NCI-H1436 treated with DMSO at 0.1 percent for 48 hours (cell line): ENCODE results near the gene GPR15LG.

ENCODE experiments used
- DNase-seq: peaks from one replicate; lab custom pipeline; 2025; lab: John Stamatoyannopoulos, UW

The GPR15LG gene

DNA sequence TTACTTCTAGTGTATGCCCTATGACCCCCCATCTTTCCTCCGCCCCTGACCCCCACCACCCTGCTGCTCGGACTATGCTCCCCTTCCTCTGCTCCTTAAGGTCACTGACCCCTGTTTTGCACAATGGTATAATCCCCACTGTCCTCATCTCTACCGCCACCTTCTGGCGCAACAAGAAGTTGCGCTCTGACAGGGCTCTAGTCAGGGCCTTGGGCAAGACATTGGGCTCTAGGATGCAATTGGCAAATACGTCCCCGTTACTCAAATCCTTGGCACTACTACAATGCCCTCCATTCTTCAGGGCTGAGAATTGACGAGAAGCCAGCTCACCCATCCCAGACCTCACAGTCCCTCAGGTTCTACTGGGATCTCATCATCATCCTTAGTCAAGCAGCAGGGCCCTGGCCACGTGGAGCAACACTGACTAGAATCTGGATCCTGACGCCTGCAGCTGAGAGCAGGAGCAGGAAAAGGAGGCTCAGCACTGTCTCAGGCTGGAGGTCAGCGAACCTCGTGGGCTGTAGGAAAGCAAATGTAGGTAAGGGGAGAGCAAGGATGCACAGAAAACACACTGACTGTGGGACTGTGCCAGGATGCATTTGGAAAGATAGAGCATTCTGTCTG, 41.1 kb downstream of the GPR15LG start:
- no peak for DNase-seq

DNA sequence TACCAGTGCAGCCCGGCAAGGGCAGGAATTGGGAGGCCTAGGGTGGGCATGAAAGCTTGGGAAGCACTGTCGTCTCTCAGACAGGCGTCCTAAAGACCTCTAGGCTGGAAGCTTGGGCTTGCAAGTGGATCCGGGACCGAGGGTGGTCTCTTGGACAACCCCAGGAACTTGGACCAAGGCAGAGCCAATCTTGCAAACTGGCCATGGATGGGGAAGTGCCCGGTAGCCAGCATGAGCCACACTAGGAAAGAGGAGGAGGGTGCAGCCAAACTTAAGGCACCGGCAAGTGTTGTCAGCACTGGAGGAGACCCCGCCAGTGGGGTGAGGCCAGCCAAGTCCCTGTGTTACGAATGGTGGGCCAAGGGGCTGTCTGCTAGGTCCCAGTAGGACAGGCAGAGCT, 43.2 kb downstream of the GPR15LG start:
- no peak for DNase-seq

DNA sequence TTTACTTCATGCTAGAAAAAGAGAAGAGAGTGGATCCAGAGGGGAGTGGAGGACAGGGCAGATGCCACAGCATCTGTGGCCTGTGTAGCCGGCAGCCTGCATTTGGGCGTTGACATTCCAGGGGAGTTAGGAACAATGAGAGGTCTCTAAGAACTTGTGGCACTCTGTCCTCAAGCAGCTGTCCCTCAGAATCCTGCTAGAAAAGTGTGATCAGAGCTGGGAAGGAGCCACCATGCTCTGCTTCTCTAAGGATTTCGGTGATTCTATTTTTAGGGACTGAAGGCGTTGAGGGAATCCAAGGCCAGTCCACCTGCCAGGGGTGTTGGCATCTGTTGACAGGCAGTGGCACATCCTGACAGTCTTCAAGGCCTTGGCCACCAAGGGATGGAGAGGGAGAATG, 44.1 kb downstream of the GPR15LG start:
- no peak for DNase-seq

DNA sequence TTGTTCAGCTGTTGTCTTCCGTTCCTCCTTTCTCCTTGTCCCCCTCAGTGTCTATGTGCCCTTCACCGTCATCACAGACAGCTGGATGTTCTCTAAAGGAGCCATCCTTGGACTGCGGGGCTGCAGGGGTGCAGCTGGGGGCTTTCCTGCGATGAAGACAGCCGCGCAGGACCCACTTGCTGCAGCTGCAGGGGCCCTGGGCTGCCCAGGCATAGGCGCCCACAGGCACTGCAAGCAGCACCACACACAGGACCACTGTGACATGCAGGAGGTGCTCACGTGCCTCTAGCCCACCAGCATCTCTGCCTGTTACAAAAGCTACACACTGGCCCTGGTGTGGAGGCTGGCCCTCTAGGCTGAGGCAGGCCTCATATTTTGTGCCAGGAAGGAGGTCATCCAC, 48.3 kb downstream of the GPR15LG start:
- DNase-seq: no peak

DNA sequence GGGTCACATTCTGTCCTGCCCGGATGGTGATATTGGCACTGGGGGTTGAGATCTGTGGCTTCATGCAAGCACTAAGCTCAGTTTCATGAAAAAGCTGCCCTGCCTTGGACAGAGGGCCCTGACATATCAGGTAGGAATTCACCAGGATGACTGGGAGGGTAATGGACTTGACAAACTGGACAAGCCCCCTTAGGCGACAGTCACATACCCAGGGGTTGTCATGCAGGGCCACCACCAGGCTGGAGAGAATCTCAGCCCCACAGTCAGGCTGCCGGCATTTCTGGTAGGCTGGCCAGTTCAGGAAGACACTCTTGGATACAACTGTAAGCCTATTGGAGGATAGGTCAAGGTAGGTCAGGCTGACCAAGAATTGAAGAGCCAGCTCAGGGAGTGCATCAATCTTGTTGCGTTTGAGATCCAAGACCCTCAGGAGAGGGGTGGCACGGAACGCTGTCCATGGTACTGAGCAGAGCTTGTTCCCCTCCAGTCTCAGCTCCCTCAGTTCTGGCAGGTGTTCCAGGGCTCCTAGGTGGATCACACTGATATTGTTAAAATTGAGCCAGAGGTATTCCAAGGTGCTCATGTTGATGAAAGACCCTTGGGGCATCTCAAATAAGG, 50.9 kb downstream of the GPR15LG start:
- DNase-seq: no peak

DNA sequence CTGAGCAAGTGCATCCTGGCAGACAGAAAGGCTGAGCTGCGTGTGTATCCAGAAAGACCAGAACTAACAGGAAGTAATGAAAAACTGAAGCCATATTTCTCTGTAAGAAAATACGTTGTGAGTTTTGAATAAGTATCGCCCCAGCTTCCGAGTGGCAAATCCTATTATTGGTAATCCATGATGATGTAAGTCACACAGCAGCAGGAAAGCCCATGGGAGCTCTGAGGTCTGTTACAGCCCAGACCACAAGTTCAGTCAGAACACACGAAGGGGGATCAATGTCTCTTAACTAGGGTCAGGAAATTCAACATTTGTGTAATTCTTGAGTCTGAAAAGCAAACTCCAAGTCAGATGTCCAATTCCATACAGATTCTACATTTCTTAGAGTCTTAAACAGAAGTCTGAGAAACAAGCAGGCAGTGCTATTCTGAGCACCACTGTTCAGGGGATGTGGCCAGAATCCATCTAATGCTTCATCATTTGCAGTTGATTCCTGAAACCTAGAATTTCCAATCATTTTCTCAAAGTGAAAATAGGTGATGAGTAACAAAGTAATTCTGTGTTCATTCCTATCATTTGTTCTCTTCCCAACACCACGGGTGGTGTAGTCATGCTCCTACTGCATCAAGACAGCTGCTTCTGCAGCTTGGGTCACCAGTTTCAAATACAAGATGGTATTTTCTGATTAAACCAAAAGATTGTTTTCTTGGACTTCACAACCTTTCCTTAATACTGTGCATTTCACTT, 52.0 kb downstream of the GPR15LG start, which contains the start of gene LRIT2:
Gene LRIT2 (minus strand): TSS at position 118 of the 747 bp plus-strand sequence. CDS start 24 bp downstream, at position 94.
- no peak for DNase-seq

DNA sequence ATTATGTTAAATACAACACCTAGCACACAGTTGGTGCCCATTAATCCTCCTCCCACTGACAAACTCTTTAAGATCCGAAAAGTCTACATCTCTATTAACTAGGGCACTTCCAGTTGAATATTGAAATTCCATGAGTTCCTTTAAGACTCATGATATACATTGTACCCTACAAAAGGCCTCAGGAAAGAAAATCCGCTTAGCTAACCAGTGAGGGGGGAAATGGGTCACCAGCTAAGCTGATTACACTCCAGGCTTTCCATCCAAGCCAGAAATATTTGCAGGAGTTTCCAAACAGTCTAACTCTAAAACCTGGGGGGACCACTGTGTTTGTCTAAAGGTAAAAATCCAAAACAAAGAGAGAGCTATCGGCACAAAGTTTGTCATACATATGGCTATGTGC, 53.0 kb downstream of the GPR15LG start:
- no peak for DNase-seq

DNA sequence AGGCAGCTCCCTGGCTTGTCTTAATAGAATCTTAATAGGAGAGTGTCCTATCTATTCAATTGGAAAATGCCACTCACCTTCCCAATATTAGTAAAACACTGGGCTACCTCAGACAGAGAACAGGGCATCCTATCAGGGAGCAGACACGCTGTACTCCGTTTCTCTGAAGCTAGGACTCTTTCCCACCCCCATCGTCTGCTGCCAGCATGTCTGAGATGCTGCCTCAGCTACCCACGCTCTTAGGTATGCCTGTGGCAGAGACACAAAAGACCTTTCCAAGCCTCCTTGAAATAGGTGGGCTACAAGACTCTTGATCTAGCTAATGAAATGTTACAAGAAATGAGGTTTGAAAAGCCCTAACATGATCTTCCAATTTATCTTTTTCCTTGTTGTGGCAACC, 54.2 kb downstream of the GPR15LG start:
- no peak for DNase-seq

DNA sequence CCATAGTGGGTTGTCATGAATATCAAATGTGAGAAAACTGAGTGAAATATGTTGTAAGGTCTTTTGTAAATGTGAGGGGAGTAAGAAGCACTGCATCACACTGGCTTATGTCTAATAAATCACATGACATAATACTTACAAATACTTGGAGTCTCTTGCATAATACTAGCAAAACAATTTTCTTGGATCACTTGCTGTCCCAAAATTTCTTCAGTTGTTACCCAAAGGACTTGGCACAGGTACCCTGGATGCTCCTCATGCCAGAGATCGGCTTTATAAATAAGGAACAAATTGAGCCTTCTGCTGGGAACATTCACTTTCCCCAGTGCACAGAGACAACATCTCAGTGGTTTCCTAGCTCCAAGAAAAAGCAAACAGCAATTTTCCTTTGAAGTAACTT, 56.8 kb downstream of the GPR15LG start:
- no peak for DNase-seq

DNA sequence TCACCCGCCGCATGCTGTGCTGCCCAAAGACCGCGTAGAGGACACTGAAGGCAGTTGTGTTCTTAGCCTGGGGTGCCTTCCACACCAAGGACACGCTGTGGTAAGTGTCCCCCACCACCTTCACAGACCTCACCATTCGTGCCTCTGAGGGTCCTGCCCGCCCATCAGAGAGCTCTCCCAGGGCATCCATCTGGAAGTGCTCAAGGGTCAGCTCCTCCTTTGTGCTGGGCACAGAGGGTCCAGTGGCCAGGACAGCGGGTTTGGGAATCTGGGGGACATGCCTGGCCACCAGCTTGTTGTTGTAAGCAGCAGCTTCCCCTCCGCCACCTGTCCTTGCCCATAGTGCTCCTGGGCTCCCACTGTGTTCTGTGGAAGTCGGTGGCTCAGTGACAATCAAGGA, 58.8 kb downstream of the GPR15LG start:
- no peak for DNase-seq

DNA sequence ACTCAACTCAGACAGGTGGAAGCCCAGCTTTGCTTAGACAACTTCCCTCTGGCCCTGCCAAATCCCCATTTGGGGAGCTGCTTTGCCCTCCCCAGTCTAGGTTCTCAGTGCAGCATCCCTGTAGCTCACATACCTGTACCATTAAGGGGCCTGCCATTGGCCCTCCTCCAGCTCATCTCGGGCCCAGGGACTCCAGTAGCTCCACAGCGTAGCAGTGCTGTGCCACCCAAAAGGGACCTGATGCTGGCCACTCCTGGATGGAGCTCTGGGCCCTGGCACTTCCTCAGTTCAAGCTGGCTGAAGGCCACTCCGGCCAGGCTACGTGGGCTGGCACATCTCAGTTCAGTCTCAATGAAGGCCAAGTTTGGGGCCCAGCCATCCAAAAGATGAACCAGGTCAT, 60.3 kb downstream of the GPR15LG start:
- no peak for DNase-seq

DNA sequence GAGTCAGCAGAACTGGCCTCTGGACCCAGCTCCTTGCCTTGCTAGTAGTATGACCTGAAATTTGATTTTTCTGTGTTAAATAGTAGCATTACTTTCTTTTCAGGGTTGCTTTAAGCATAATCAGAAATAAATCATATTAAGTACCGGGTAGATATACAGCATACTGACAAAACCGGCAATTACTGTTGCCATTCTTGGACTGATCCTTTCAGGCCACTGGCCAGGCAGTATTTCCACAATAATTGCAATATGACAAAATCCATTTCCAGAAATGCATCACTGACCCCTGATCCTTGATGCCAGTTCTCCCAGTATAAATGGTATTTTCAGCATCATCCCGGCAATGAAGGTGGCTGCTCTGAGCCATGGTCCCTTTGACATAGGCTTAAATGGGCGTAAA, 60.9 kb downstream of the GPR15LG start:
- no peak for DNase-seq
